Progenitor cell of endocrine pancreas (in vitro differentiated cells): ENCODE results near the gene FAM221A. TPM values are rescaled to one million over a fixed set of nuclear protein-coding genes. Genes with fewer than 3 reads are reported as not detected.
A peak's percentile ranks its signal among the peaks of the same experiment; 100 is the strongest.

Experiments
- DNase-seq: peaks from one replicate; pipeline ENCODE4 v3.0.0; 2021; ENCODE audit warnings: low spot score; ENCODE audit not compliant: unreplicated experiment
- H3K27ac Mint-ChIP-seq: 2 replicates; pipeline ENCODE4 v1.8.0; 2021; ENCODE audit warnings: mild to moderate bottlenecking, moderate library complexity, mixed read lengths
- H3K27me3 Mint-ChIP-seq: 2 replicates; pipeline ENCODE4 v1.8.0; 2021; ENCODE audit warnings: mixed read lengths
- H3K36me3 Mint-ChIP-seq: 2 replicates; pipeline ENCODE4 v1.8.0; 2022; ENCODE audit warnings: mixed read lengths; ENCODE audit not compliant: insufficient read depth
- H3K4me1 Mint-ChIP-seq: 2 replicates; pipeline ENCODE4 v1.8.0; 2021; ENCODE audit warnings: low read depth, mixed read lengths
- H3K4me3 Mint-ChIP-seq: 2 replicates; pipeline ENCODE4 v1.8.0; 2021; ENCODE audit warnings: low read depth, mild to moderate bottlenecking, moderate library complexity, mixed read lengths
- H3K9me3 Mint-ChIP-seq: 2 replicates; pipeline ENCODE4 v1.8.0; 2021; ENCODE audit warnings: low read depth, mixed read lengths
- CTCF ChIP-seq: fragments of 200-600 bp; sonication (generic); IDR thresholded peaks from one replicate; pipeline ENCODE4 v1.5.0; 2021; ENCODE audit warnings: antibody characterized with exemption, mild to moderate bottlenecking; ENCODE audit not compliant: unreplicated experiment
- total RNA-seq: library from RNA; stranded (reverse); gene quantifications from 2 replicates; pipeline ENCODE4 v1.2.1, GENCODE V29; 2021

The FAM221A gene
- total RNA-seq, 1 donor from 2014 or later, result 34.4 TPM

DNA sequence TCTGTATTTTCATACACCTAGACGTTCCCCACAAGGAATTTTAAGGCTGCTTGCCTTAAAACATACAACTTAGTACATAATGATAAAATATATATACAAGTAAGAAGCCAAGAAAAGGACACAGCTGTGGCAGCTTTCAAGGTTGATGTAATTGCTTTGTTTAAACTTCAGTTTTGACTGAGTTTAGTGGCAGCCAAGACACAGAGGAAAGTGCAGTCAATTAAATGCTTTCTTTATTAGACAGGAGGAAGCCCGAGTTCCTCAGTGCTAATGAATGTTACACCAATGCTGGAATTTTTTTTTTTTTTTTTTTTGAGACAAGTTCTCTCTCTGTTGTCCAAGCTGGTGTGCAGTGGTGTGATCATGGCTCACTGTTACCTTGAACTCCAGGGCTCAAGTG is 18.8 kb downstream of the FAM221A start:
- Mint-ChIP-seq H3K36me3 (peaks cover 31% of the 10 kb centered on the region), H3K9me3 (no peaks in the 10 kb centered on the region), H3K27me3 (no peaks in the 10 kb centered on the region), H3K4me1 (no peaks in the 10 kb centered on the region), H3K27ac (no peak overlapping the region), H3K4me3 (no peak overlapping the region)
- no peak for DNase-seq
- no peak for TF ChIP-seq CTCF

GRCh38 chr7:23700046-23700445 is 20.0 kb downstream of the FAM221A start:
- Mint-ChIP-seq H3K9me3 (peaks cover 12% of the 10 kb centered on the region), H3K27me3 (no peaks in the 10 kb centered on the region), H3K4me1 (no peaks in the 10 kb centered on the region), H3K27ac (no peak overlapping the region), H3K4me3 (no peak overlapping the region), H3K36me3 (peaks cover 38% of the 10 kb centered on the region)
- DNase-seq, result no peak
- no peak for TF ChIP-seq CTCF

DNA sequence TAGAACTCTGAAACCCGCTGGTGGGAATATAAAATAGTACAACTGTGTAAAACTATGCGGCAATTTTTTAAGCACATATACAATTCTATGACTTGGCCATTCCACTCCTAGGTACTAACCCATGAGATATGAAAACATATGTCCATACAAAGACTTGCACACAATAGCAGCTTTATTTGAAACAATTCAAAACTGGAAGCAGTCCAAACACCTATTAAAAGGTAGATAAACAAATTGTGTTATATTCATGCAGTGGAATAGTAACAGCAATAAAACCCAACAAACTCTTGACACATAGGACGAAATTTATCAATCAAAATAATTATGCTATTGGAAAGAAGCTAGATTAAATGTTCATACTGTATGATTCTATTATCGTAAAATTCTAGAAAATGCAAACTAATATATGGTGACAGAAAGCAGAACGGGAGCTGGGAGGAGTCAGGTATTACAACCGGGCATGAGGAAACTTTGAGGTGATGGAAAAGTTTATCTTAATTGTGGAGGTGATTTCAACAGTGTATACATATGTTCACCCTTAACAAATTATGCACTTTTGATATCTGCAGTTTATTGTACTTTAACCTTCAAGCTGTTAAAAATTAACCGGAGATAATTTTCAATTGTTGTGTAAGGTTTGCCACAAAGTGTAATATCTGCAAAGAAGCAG is 29.2 kb downstream of the FAM221A start:
- Mint-ChIP-seq H3K36me3 (peaks cover 42% of the 10 kb centered on the region), H3K4me1 (peaks cover 2% of the 10 kb centered on the region), H3K27me3 (no peaks in the 10 kb centered on the region), H3K4me3 (no peak overlapping the region), H3K9me3 (peaks cover 34% of the 10 kb centered on the region), H3K27ac (no peak overlapping the region)
- DNase-seq, result no peak
- no peak for TF ChIP-seq CTCF

GRCh38 chr7:23710000-23710399 is 30.0 kb downstream of the FAM221A start, which contains the start of gene STK31:
TSS of gene STK31 (plus strand) at chr7:23710219. CDS start at chr7:23710286, 67 bp downstream.
- no peak for DNase-seq
- H3K4me3 Mint-ChIP-seq, result no peak within 1 kb of the TSS
- H3K27ac Mint-ChIP-seq, result no peak within 1 kb of the TSS
- peaks cover 26% of the 10 kb centered on the region for H3K9me3 Mint-ChIP-seq
- no peak for TF ChIP-seq CTCF
- H3K27me3 Mint-ChIP-seq, result no peaks in the 10 kb centered on the region
- H3K4me1 Mint-ChIP-seq, result peaks cover 2% of the 10 kb centered on the region
- peaks cover 34% of the 10 kb centered on the region for H3K36me3 Mint-ChIP-seq

GRCh38 chr7:23712368-23713284 is 32.6 kb downstream of the FAM221A start:
- TF ChIP-seq CTCF, result peak; percentile 83
- Mint-ChIP-seq H3K9me3 (peaks cover 9% of the 10 kb centered on the region), H3K36me3 (peaks cover 13% of the 10 kb centered on the region), H3K4me1 (peaks cover 2% of the 10 kb centered on the region), H3K27me3 (no peaks in the 10 kb centered on the region), H3K4me3 (no peak overlapping the region), H3K27ac (no peak overlapping the region)
- no peak for DNase-seq
